ENCODE data around the gene RAB23.

RAB23 gene

GRCh38 chr6:57242505-57242904 is 20.4 kb upstream of the RAB23 start:
- no peak for DNase-seq (ENCODE audit: low read depth in 2 of 2)

- no peak for DNase-seq (ENCODE audit: low read depth in 2 of 2)
Observed at GRCh38 chr6:57226221-57226620, 4.1 kb upstream of the RAB23 start.

GRCh38 chr6:57224769-57225515 is 2.8 kb upstream of the RAB23 start:
- no peak for DNase-seq (ENCODE audit: low read depth in 2 of 2)

GRCh38 chr6:57222743-57223077 is 603 bp upstream of the RAB23 start:
- no peak for DNase-seq (ENCODE audit: low read depth in 2 of 2)

GRCh38 chr6:57221191-57221935 is 744 bp downstream of the RAB23 start:
- DNase-seq (ENCODE audit: low read depth in 2 of 2): peak in 1 of 2 donors; percentile 6

GRCh38 chr6:57220083-57220703 is 1.9 kb downstream of the RAB23 start:
- DNase-seq (ENCODE audit: low read depth in 2 of 2): no peak

GRCh38 chr6:57217270-57217669 is 4.8 kb downstream of the RAB23 start:
- no peak for DNase-seq (ENCODE audit: low read depth in 2 of 2)

- DNase-seq (ENCODE audit: low read depth in 2 of 2): no peak
Observed at GRCh38 chr6:57216235-57217101, 5.6 kb downstream of the RAB23 start.

GRCh38 chr6:57215260-57215659 is 6.8 kb downstream of the RAB23 start:
- DNase-seq (ENCODE audit: low read depth in 2 of 2): no peak

GRCh38 chr6:57210060-57210459 is 12.0 kb downstream of the RAB23 start:
- no peak for DNase-seq (ENCODE audit: low read depth in 2 of 2)

- DNase-seq (ENCODE audit: low read depth in 2 of 2): no peak
Observed at GRCh38 chr6:57209030-57209429, 13.1 kb downstream of the RAB23 start.

- no peak for DNase-seq (ENCODE audit: low read depth in 2 of 2)
Observed at GRCh38 chr6:57207872-57208271, 14.2 kb downstream of the RAB23 start.

- no peak for DNase-seq (ENCODE audit: low read depth in 2 of 2)
Observed at GRCh38 chr6:57207141-57207540, 15.0 kb downstream of the RAB23 start.

GRCh38 chr6:57205550-57206328 is 16.4 kb downstream of the RAB23 start:
- DNase-seq (ENCODE audit: low read depth in 2 of 2): no peak

- no peak for DNase-seq (ENCODE audit: low read depth in 2 of 2)
Observed at GRCh38 chr6:57201718-57202117, 20.4 kb downstream of the RAB23 start.

GRCh38 chr6:57198926-57199636 is 23.0 kb downstream of the RAB23 start:
- no peak for DNase-seq (ENCODE audit: low read depth in 2 of 2)

GRCh38 chr6:57195457-57195856 is 26.6 kb downstream of the RAB23 start:
- DNase-seq (ENCODE audit: low read depth in 2 of 2): no peak

GRCh38 chr6:57193177-57193576 is 28.9 kb downstream of the RAB23 start:
- DNase-seq (ENCODE audit: low read depth in 2 of 2): no peak

- DNase-seq (ENCODE audit: low read depth in 2 of 2): no peak
Observed at GRCh38 chr6:57190140-57190539, 32.0 kb downstream of the RAB23 start.

GRCh38 chr6:57183336-57183735 is 38.8 kb downstream of the RAB23 start:
- DNase-seq (ENCODE audit: low read depth in 2 of 2): no peak

GRCh38 chr6:57182017-57182432 is 40.1 kb downstream of the RAB23 start:
- DNase-seq (ENCODE audit: low read depth in 2 of 2): no peak

All from stimulated activated CD8-positive, alpha-beta memory T cell treated with anti-CD3 and anti-CD28 coated beads, Interleukin-7, amount 100 ng/mL, for 1 hour (primary cell).